ENCODE results near the gene IP6K1.
"Not testable (repeated sequence)": the region's sequence is repeated elsewhere in the genome, so short reads cannot be mapped to it uniquely, and the experiment has no call there.

IP6K1 gene

GRCh38 chr3:49754536-49754935, 31.8 kb downstream of the IP6K1 start:
- WGBS (ENCODE audit: extremely low coverage, insufficient coverage, low lambda C conversion rate): no CpG with 5 or more reads among the region's 1 CpG
- no peak overlapping the region for H2BK15ac ChIP-seq (replicated peaks; ENCODE audit: low read depth)
- H3K23ac ChIP-seq (ENCODE audit: low read length): no peak overlapping the region
- H3K27ac ChIP-seq (ENCODE audit: low read depth, low read length): no peak overlapping the region
- H3K4ac ChIP-seq (ENCODE audit: low read depth, low read length): no peak overlapping the region
- H3K79me2 ChIP-seq (ENCODE audit: control insufficient read depth, insufficient read depth, low read length): peaks cover 13% of the 10 kb centered on the region
- no peak overlapping the region for H2BK5ac ChIP-seq (ENCODE audit: low read length)
- peaks cover 18% of the 10 kb centered on the region for H3K79me1 ChIP-seq (ENCODE audit: low read length)
- H3K9ac ChIP-seq (ENCODE audit: low read length): no peak overlapping the region
- H3K4me3 ChIP-seq (ENCODE audit: low read length): no peak overlapping the region
- no peak overlapping the region for H2BK120ac ChIP-seq (ENCODE audit: low read depth, low read length)
- no peak for DNase-seq
- H3K4me1 ChIP-seq (ENCODE audit: control insufficient read depth, low read depth, low read length): no peaks in the 10 kb centered on the region
- no peak overlapping the region for H3K56ac ChIP-seq (ENCODE audit: low read length)
- H4K8ac ChIP-seq (ENCODE audit: low read depth, low read length): no peak overlapping the region
- H3K4me2 ChIP-seq (ENCODE audit: low read length): no peak overlapping the region
- H4K5ac ChIP-seq (ENCODE audit: low read length): no peak overlapping the region
- H3K36me3 ChIP-seq (ENCODE audit: control insufficient read depth, insufficient read depth, low read length): no peaks in the 10 kb centered on the region
- no peak overlapping the region for H3K18ac ChIP-seq (ENCODE audit: low read length)
- no peaks in the 10 kb centered on the region for H3K27me3 ChIP-seq (ENCODE audit: insufficient read depth, low read length, poor library complexity)
- H2AK5ac ChIP-seq (ENCODE audit: low read length): no peak overlapping the region

DNA sequence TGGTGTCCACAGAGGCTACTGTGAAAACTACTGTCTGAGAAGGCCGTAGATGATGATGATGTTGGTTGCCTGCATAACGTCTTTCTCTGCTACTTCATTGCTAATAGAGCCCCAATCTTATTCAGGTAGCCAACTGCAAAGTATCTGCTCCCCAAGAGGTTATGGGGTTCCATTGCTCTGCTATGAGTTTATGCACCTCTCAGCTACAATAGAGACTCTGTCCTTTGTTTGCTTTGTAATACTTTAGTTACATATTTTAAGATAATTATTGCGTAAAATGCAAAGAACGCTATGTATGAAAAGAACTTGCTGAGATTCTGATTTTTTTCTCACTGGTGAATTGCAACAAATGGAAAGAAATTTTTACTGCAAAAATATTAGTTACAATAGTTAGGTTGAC, 34.8 kb downstream of the IP6K1 start:
- Histone ChIP-seq H3K79me1 (ENCODE audit: low read length) (peaks cover 11% of the 10 kb centered on the region), H3K27me3 (ENCODE audit: insufficient read depth, low read length, poor library complexity) (no peaks in the 10 kb centered on the region), H3K23ac (ENCODE audit: low read length) (no peak overlapping the region), H3K18ac (ENCODE audit: low read length) (no peak overlapping the region), H3K79me2 (ENCODE audit: control insufficient read depth, insufficient read depth, low read length) (peaks cover 10% of the 10 kb centered on the region), H3K56ac (ENCODE audit: low read length) (no peak overlapping the region), H2BK120ac (ENCODE audit: low read depth, low read length) (no peak overlapping the region), H4K8ac (ENCODE audit: low read depth, low read length) (no peak overlapping the region), H4K5ac (ENCODE audit: low read length) (no peak overlapping the region), H2BK15ac (replicated peaks; ENCODE audit: low read depth) (no peak overlapping the region), H3K4me2 (ENCODE audit: low read length) (no peak overlapping the region), H3K9ac (ENCODE audit: low read length) (no peak overlapping the region), H3K36me3 (ENCODE audit: control insufficient read depth, insufficient read depth, low read length) (peaks cover 3% of the 10 kb centered on the region), H3K27ac (ENCODE audit: low read depth, low read length) (no peak overlapping the region), H3K4me1 (ENCODE audit: control insufficient read depth, low read depth, low read length) (no peaks in the 10 kb centered on the region), H3K4me3 (ENCODE audit: low read length) (no peak overlapping the region), H3K4ac (ENCODE audit: low read depth, low read length) (no peak overlapping the region), H2BK5ac (ENCODE audit: low read length) (no peak overlapping the region), H2AK5ac (ENCODE audit: low read length) (no peak overlapping the region)
- no CpG with 5 or more reads among the region's 4 CpGs for WGBS (ENCODE audit: extremely low coverage, insufficient coverage, low lambda C conversion rate)
- no peak for DNase-seq

- H3K23ac ChIP-seq (ENCODE audit: low read length): no peak overlapping the region
- no peak overlapping the region for H2AK5ac ChIP-seq (ENCODE audit: low read length)
- H3K4me2 ChIP-seq (ENCODE audit: low read length): no peak overlapping the region
- no peak overlapping the region for H3K18ac ChIP-seq (ENCODE audit: low read length)
- DNase-seq: no peak
- no peak overlapping the region for H3K9ac ChIP-seq (ENCODE audit: low read length)
- no peaks in the 10 kb centered on the region for H3K4me1 ChIP-seq (ENCODE audit: control insufficient read depth, low read depth, low read length)
- H3K36me3 ChIP-seq (ENCODE audit: control insufficient read depth, insufficient read depth, low read length): peaks cover 4% of the 10 kb centered on the region
- no peak overlapping the region for H4K8ac ChIP-seq (ENCODE audit: low read depth, low read length)
- H3K79me2 ChIP-seq (ENCODE audit: control insufficient read depth, insufficient read depth, low read length): peaks cover 10% of the 10 kb centered on the region
- peaks cover 10% of the 10 kb centered on the region for H3K79me1 ChIP-seq (ENCODE audit: low read length)
- no peak overlapping the region for H2BK15ac ChIP-seq (replicated peaks; ENCODE audit: low read depth)
- no peak overlapping the region for H3K56ac ChIP-seq (ENCODE audit: low read length)
- no peak overlapping the region for H4K5ac ChIP-seq (ENCODE audit: low read length)
- no peak overlapping the region for H3K4me3 ChIP-seq (ENCODE audit: low read length)
- H3K27ac ChIP-seq (ENCODE audit: low read depth, low read length): no peak overlapping the region
- no peaks in the 10 kb centered on the region for H3K27me3 ChIP-seq (ENCODE audit: insufficient read depth, low read length, poor library complexity)
- no peak overlapping the region for H2BK120ac ChIP-seq (ENCODE audit: low read depth, low read length)
- H3K4ac ChIP-seq (ENCODE audit: low read depth, low read length): no peak overlapping the region
- H2BK5ac ChIP-seq (ENCODE audit: low read length): no peak overlapping the region
- WGBS (ENCODE audit: extremely low coverage, insufficient coverage, low lambda C conversion rate): no CpG with 5 or more reads among the region's 4 CpGs
Observed at GRCh38 chr3:49750056-49750455, 36.3 kb downstream of the IP6K1 start.

DNA sequence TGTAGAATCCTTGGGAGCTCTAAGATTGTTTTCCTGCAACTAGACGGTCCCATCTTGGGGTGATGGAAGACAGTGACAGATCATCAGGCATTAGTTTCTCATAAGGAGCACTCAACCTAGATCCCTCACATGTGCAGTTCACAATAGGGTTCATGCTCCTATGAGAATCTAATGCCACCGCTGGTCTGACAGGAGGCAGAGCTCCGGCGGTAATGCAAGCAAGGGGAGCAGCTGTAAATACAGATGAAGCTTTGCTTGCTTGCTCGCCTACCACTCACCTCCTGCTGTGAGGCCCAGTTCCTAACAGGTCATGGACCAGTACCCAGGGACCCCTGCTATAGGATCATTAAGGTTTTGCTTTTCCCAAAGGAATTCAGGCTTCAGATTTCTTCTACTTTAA, 37.5 kb downstream of the IP6K1 start:
- H3K23ac ChIP-seq (ENCODE audit: low read length); H3K4ac ChIP-seq (ENCODE audit: low read depth, low read length); H4K8ac ChIP-seq (ENCODE audit: low read depth, low read length); H3K36me3 ChIP-seq (ENCODE audit: control insufficient read depth, insufficient read depth, low read length); H4K5ac ChIP-seq (ENCODE audit: low read length); H3K79me2 ChIP-seq (ENCODE audit: control insufficient read depth, insufficient read depth, low read length); H3K79me1 ChIP-seq (ENCODE audit: low read length); H3K18ac ChIP-seq (ENCODE audit: low read length); H3K4me3 ChIP-seq (ENCODE audit: low read length); H3K4me2 ChIP-seq (ENCODE audit: low read length); H3K27ac ChIP-seq (ENCODE audit: low read depth, low read length); H3K9ac ChIP-seq (ENCODE audit: low read length); H3K27me3 ChIP-seq (ENCODE audit: insufficient read depth, low read length, poor library complexity); H2AK5ac ChIP-seq (ENCODE audit: low read length); H2BK5ac ChIP-seq (ENCODE audit: low read length); H2BK15ac ChIP-seq (replicated peaks; ENCODE audit: low read depth); DNase-seq; H3K56ac ChIP-seq (ENCODE audit: low read length); H3K4me1 ChIP-seq (ENCODE audit: control insufficient read depth, low read depth, low read length); H2BK120ac ChIP-seq (ENCODE audit: low read depth, low read length): not testable (repeated sequence)
- WGBS (ENCODE audit: extremely low coverage, insufficient coverage, low lambda C conversion rate): no CpG with 5 or more reads among the region's 5 CpGs

DNA sequence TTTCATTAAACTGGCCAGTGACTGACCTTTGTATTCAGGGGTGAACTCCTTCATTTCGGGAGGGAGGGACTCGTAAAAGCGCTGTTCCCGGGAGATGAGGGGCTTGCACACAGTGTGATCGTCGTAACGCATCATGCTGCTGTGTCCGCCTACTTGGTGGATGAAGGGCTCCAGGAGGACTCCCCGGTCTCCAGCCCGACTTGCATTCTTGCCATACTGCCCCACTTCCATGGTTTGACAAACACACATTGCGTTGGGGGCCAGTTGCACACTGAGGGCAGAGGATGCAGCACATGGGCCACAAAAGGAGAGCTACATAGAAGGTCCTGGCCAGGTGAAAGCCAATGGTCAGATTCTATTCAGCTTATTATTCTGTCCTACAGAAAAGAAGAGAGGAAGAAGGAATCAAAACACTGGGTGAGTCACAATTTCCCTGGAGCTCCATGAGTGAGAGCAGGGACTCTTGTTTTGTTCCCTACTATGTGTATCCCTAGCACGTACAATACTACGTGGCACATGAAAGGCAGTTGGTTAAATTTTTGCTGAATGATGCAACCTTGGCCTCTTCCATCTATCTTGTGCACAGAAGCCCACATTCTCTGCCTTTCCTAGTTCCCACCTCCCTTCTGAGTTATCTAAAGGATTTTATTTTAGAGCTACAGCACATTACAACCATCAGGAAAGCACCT, 38.4 kb downstream of the IP6K1 start:
- Histone ChIP-seq H3K56ac (ENCODE audit: low read length) (no peak overlapping the region), H3K79me1 (ENCODE audit: low read length) (peaks cover 7% of the 10 kb centered on the region), H2BK15ac (replicated peaks; ENCODE audit: low read depth) (no peak overlapping the region), H3K4me2 (ENCODE audit: low read length) (no peak overlapping the region), H2BK120ac (ENCODE audit: low read depth, low read length) (no peak overlapping the region), H3K23ac (ENCODE audit: low read length) (no peak overlapping the region), H3K4ac (ENCODE audit: low read depth, low read length) (no peak overlapping the region), H3K18ac (ENCODE audit: low read length) (no peak overlapping the region), H3K27ac (ENCODE audit: low read depth, low read length) (no peak overlapping the region), H2AK5ac (ENCODE audit: low read length) (no peak overlapping the region), H3K27me3 (ENCODE audit: insufficient read depth, low read length, poor library complexity) (no peaks in the 10 kb centered on the region), H3K36me3 (ENCODE audit: control insufficient read depth, insufficient read depth, low read length) (peaks cover 4% of the 10 kb centered on the region), H3K79me2 (ENCODE audit: control insufficient read depth, insufficient read depth, low read length) (peaks cover 3% of the 10 kb centered on the region), H3K4me1 (ENCODE audit: control insufficient read depth, low read depth, low read length) (no peaks in the 10 kb centered on the region), H2BK5ac (ENCODE audit: low read length) (no peak overlapping the region), H4K5ac (ENCODE audit: low read length) (no peak overlapping the region), H3K4me3 (ENCODE audit: low read length) (no peak overlapping the region), H4K8ac (ENCODE audit: low read depth, low read length) (no peak overlapping the region), H3K9ac (ENCODE audit: low read length) (no peak overlapping the region)
- DNase-seq: no peak
- no CpG with 5 or more reads among the region's 13 CpGs for WGBS (ENCODE audit: extremely low coverage, insufficient coverage, low lambda C conversion rate)

DNA sequence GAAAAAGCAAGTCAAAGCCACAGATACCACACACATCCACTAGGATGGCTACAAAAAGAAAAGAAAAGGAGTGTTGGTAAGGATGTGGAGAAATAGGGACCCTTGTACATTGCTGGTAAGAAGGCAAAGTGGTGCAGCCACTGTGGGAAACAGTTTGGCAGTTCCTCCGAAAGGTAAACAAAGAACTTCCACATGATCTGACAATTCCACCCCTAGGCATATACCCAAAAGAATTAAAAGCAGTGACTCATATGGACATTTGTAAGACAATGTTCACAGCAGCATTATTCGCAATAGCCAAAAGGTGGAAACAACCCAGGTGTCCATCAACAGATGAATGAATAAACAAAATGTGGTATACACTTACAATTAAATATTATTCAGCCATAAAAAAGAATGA, 40.4 kb downstream of the IP6K1 start:
- Histone ChIP-seq H3K79me2 (ENCODE audit: control insufficient read depth, insufficient read depth, low read length) (peaks cover 3% of the 10 kb centered on the region), H3K4me1 (ENCODE audit: control insufficient read depth, low read depth, low read length) (no peaks in the 10 kb centered on the region), H3K56ac (ENCODE audit: low read length) (no peak overlapping the region), H3K4me3 (ENCODE audit: low read length) (no peak overlapping the region), H4K5ac (ENCODE audit: low read length) (no peak overlapping the region), H3K27me3 (ENCODE audit: insufficient read depth, low read length, poor library complexity) (no peaks in the 10 kb centered on the region), H3K79me1 (ENCODE audit: low read length) (peaks cover 6% of the 10 kb centered on the region), H2BK15ac (replicated peaks; ENCODE audit: low read depth) (no peak overlapping the region), H3K18ac (ENCODE audit: low read length) (no peak overlapping the region), H3K27ac (ENCODE audit: low read depth, low read length) (no peak overlapping the region), H2AK5ac (ENCODE audit: low read length) (no peak overlapping the region), H3K36me3 (ENCODE audit: control insufficient read depth, insufficient read depth, low read length) (peaks cover 4% of the 10 kb centered on the region), H3K9ac (ENCODE audit: low read length) (no peak overlapping the region), H3K4me2 (ENCODE audit: low read length) (no peak overlapping the region), H3K4ac (ENCODE audit: low read depth, low read length) (no peak overlapping the region), H2BK120ac (ENCODE audit: low read depth, low read length) (no peak overlapping the region), H2BK5ac (ENCODE audit: low read length) (no peak overlapping the region), H4K8ac (ENCODE audit: low read depth, low read length) (no peak overlapping the region), H3K23ac (ENCODE audit: low read length) (no peak overlapping the region)
- WGBS (ENCODE audit: extremely low coverage, insufficient coverage, low lambda C conversion rate): no CpG with 5 or more reads among the region's 2 CpGs
- no peak for DNase-seq
